ENCODE data around the gene ORM2.

DNA sequence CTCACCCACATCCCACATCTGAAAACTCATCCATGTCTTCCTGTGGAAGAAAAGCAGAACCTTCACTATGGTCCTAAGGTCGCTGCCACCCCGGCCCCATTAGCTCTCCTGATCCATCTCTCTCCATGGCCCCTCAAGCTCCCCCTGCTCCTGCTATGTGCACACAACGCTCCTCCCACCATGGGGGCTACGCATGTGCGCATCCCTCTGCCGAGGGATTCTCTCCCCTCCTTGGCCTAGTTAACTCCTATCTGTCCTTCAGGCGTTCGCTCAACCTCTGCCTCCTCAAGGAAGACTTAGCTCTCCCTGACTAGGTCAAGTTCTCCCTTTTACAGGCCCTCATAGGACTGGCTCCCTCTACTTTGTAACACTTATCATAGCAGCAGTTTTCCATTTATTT is 48.3 kb downstream of the ORM2 start:
- TF ChIP-seq, protein P1, sequence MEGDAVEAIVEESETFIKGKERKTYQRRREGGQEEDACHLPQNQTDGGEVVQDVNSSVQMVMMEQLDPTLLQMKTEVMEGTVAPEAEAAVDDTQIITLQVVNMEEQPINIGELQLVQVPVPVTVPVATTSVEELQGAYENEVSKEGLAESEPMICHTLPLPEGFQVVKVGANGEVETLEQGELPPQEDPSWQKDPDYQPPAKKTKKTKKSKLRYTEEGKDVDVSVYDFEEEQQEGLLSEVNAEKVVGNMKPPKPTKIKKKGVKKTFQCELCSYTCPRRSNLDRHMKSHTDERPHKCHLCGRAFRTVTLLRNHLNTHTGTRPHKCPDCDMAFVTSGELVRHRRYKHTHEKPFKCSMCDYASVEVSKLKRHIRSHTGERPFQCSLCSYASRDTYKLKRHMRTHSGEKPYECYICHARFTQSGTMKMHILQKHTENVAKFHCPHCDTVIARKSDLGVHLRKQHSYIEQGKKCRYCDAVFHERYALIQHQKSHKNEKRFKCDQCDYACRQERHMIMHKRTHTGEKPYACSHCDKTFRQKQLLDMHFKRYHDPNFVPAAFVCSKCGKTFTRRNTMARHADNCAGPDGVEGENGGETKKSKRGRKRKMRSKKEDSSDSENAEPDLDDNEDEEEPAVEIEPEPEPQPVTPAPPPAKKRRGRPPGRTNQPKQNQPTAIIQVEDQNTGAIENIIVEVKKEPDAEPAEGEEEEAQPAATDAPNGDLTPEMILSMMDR (IDR thresholded peaks at IDR 0.05) = no peak
- TF ChIP-seq POLR2A (IDR thresholded peaks at IDR 0.05) = no peak

All from esophagus squamous epithelium (tissue), 4 donors.